SH-SY5Y (cell line): ENCODE data around the gene ASZ1.

ENCODE experiments used
- GATA2 ChIP-seq: IDR thresholded peaks from 2 replicates; pipeline ENCODE4 v1.6.1; 2011; ENCODE audit warnings: mild to moderate bottlenecking, low read depth, low read length
- GATA3 ChIP-seq: IDR thresholded peaks from 2 replicates; pipeline ENCODE4 v1.6.1; 2011; ENCODE audit warnings: low read depth, mild to moderate bottlenecking, low read length, moderate library complexity

Gene ASZ1

DNA sequence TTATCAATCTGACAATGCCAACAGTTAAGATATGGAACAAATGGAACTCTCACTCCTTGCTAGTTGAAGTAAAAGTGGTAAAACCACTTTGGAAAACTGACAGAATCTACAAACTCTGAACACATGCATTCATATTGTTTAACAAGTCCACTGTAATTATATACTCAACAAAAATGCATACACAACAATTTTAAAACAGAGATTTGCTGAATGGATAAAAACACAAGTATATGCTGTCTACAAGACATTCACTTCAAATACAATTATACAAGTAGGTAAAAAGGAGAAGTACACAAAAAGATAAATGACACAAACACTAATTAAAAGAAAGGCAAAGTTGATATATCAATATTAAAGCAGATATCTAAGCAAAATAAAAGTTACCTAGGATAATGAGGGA lies 95.3 kb downstream of the ASZ1 start:
- TF ChIP-seq GATA3 (no peak), GATA2 (no peak)

DNA sequence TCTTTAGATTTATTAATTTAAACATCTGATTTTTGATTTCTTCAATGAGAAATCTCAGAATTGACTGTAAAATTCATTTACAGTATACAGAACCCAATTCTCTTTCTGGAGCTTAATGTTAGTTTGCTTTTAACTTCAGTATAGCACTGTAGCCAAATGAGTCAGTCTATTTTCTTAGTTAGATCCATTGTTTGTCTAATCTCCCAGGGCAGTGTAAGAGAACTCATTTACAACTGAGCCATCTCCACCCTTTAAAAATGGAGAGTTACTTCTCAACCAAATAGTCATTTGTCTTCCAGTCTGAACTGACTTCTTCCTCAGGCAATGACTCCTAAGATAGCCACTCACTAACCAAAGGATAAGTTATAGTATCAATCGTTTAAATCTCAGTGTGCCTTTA lies 101.5 kb downstream of the ASZ1 start:
- no peak for TF ChIP-seq GATA3
- no peak for TF ChIP-seq GATA2

DNA sequence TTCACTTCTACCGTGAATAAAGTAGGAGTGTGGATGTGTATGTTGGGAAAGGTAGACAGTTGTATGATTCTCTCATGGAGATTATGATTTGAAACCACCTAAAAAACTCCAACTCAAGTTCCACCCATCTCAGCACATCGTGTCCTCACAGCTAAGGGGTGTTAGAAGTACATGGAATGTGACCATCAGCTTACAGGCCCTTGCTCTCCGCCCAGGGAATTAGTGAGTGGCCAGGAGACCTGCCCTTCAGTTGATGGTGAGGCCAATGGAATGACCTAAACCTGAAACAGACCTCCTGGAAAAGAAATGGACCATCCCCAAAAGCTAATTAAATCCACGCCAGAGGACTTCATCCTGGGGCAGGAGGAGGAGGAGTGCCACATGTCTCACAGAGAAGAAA lies 102.3 kb downstream of the ASZ1 start:
- no peak for TF ChIP-seq GATA3
- no peak for TF ChIP-seq GATA2

DNA sequence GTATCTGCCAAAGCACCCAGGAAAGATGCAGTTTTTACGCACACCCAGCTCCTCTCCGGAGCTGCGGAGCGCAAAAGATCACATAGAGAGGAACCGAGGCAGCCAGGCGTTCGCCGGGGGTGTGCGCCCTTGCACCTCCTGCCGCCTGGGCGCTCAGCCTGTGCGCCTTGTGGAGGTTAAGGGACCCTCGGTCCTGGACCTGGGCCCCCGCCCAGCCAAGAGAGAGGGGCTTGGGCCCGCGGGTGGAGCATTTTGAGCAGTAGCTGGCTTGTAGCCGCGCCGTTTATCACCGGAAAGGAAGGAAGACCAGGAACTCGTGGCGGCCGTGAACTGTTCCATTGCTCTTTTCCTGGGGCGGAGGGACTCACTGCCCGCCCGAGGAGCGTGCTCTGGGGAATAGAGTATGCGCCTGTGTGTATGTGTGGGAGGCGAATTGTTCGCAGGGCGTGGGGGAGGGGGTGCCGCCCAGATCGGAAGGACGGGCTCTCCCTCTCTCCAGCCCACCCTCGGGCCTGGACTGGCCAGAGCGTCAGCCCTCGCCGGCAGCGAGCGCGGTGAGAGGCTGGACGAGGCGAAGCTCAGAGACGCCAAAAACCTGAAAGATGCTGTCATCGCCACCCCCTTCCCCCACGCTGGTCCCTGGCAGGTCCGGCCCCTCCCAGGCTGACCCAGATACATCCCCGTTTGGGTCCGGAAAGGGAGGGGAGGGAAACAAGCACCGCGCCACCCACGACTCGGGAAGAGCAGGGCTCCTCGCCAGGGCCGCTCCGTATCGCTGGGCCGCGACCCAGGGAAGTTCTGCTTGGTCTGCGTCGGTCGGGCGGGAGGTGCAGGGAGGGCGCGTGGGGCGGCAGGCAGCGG lies 103.2 kb downstream of the ASZ1 start:
- TF ChIP-seq GATA2 (no peak), GATA3 (no peak)

- TF ChIP-seq GATA3 = no peak
Observed at GRCh38 chr7:117323305-117323850, 103.9 kb downstream of the ASZ1 start.

- TF ChIP-seq GATA3 = no peak
- TF ChIP-seq GATA2 = no peak
Observed at GRCh38 chr7:117322741-117323304, 104.5 kb downstream of the ASZ1 start, which contains the start of gene WNT2. WNT2 (minus strand) TSS chr7:117323058; CDS start chr7:117322989, 69 bp downstream.

GRCh38 chr7:117320523-117320922 lies 106.8 kb downstream of the ASZ1 start:
- TF ChIP-seq GATA3 (no peak), GATA2 (no peak)

DNA sequence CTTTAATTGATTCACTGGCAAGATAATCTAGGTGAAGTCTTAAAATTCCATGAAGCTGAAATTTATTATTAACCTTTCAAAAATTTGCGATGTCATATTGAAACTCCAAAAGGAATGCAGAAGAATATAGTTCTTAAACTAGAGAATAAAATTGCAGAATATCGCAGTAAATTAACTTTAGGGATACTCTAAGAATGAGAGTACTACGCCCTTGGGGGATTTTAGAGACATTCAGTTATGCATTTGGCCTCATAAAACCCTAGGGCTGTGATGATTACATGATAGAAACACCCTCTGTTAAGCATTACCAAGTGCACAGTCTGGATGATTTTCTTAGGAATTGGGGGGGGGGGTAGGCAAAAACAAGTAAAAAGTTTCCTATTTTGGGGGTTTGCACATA lies 108.1 kb downstream of the ASZ1 start:
- no peak for TF ChIP-seq GATA2
- no peak for TF ChIP-seq GATA3

DNA sequence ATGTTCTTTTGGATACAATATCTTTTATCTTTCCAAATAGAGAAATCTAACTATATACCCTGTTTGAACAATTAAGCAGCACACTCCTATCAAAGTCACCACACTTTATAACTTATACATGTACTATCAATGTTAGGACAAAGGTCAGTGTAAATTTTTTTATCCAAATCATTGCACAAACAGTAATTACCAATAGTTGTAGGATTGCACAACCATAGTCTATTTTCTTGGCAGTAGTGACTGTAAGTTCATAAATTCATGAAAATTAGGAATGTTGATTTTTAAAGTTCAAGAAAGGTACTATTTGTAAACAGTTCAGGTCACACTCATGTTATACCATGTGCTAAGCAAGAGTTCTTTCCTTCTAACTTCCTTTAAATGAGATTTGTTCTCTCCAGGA lies 113.7 kb downstream of the ASZ1 start:
- TF ChIP-seq GATA3 (no peak), GATA2 (no peak)
